ENCODE measurements around the gene TAS2R40. TPM values are rescaled to one million over a fixed set of nuclear protein-coding genes. Genes with fewer than 3 reads are reported as not detected.

The TAS2R40 gene
- total RNA-seq, 2 donors from 2014 or later = not detected

GRCh38 chr7:143217806-143218205 is 4.0 kb upstream of the TAS2R40 start:
- no peak for DNase-seq (ENCODE audit: low spot score)
- intact Hi-C loops (cut with DNase I) = loop anchor here (10.0 kb wide), 1 partner anchor 363 kb away; the partner anchor contains the start of gene EPHB6 (in 2 of the 2)

GRCh38 chr7:143221286-143221685 is 551 bp upstream of the TAS2R40 start:
- no peak for DNase-seq (ENCODE audit: low spot score)
- intact Hi-C loops (cut with DNase I) = no loop called here

GRCh38 chr7:143222782-143223181 is 945 bp downstream of the TAS2R40 start:
- intact Hi-C loops (cut with DNase I) = no loop called here
- no peak for DNase-seq (ENCODE audit: low spot score)

GRCh38 chr7:143223784-143224183 is 1.9 kb downstream of the TAS2R40 start:
- no peak for DNase-seq (ENCODE audit: low spot score)
- intact Hi-C loops (cut with DNase I) = no loop called here

GRCh38 chr7:143225047-143225446 is 3.2 kb downstream of the TAS2R40 start:
- intact Hi-C loops (cut with DNase I) = no loop called here
- DNase-seq (ENCODE audit: low spot score) = no peak

- DNase-seq (ENCODE audit: low spot score) = no peak
- intact Hi-C loops (cut with DNase I) = no loop called here
These were observed 6.0 kb downstream of the TAS2R40 start for GRCh38 chr7:143227806-143228205.

- intact Hi-C loops (cut with DNase I) = no loop called here
- no peak for DNase-seq (ENCODE audit: low spot score)
These were observed 7.4 kb downstream of the TAS2R40 start for GRCh38 chr7:143229054-143229790.

- intact Hi-C loops (cut with DNase I) = no loop called here
- no peak for DNase-seq (ENCODE audit: low spot score)
These were observed 9.0 kb downstream of the TAS2R40 start for GRCh38 chr7:143230602-143231457.

- no peak for DNase-seq (ENCODE audit: low spot score)
- intact Hi-C loops (cut with DNase I) = no loop called here
These were observed 12.1 kb downstream of the TAS2R40 start for GRCh38 chr7:143233816-143234532.

- intact Hi-C loops (cut with DNase I) = no loop called here
These were observed 12.7 kb downstream of the TAS2R40 start for GRCh38 chr7:143234533-143234875.

GRCh38 chr7:143235561-143235960 is 13.7 kb downstream of the TAS2R40 start:
- DNase-seq (ENCODE audit: low spot score) = no peak
- intact Hi-C loops (cut with DNase I) = no loop called here

More at GRCh38 chr7:143234533-143234875, 12.7 kb downstream of the TAS2R40 start:
- DNase-seq (ENCODE audit: low spot score) = no peak

GRCh38 chr7:143236408-143236990 is 14.7 kb downstream of the TAS2R40 start:
- intact Hi-C loops (cut with DNase I) = no loop called here
- no peak for DNase-seq (ENCODE audit: low spot score)

- no peak for DNase-seq (ENCODE audit: low spot score)
- intact Hi-C loops (cut with DNase I) = no loop called here
These were observed 15.5 kb downstream of the TAS2R40 start for GRCh38 chr7:143237366-143237765.

GRCh38 chr7:143238289-143238980 is 16.6 kb downstream of the TAS2R40 start:
- intact Hi-C loops (cut with DNase I) = no loop called here
- DNase-seq (ENCODE audit: low spot score) = no peak

- intact Hi-C loops (cut with DNase I) = loop anchor here (5.0 to 10.0 kb wide), 2 partner anchors 55 to 177 kb away; no protein-coding TSS in a partner anchor
- no peak for DNase-seq (ENCODE audit: low spot score)
These were observed 18.0 kb downstream of the TAS2R40 start for GRCh38 chr7:143239813-143240212.

- intact Hi-C loops (cut with DNase I) = loop anchor here (5.0 to 10.0 kb wide), 2 partner anchors 54 to 177 kb away; no protein-coding TSS in a partner anchor
- DNase-seq (ENCODE audit: low spot score) = no peak
These were observed 18.7 kb downstream of the TAS2R40 start for GRCh38 chr7:143240291-143241168.

GRCh38 chr7:143242306-143242705 is 20.5 kb downstream of the TAS2R40 start:
- intact Hi-C loops (cut with DNase I) = loop anchor here (5.0 to 10.0 kb wide), 2 partner anchors 52 to 175 kb away; no protein-coding TSS in a partner anchor
- no peak for DNase-seq (ENCODE audit: low spot score)

GRCh38 chr7:143243111-143243510 is 21.3 kb downstream of the TAS2R40 start:
- DNase-seq (ENCODE audit: low spot score) = no peak
- intact Hi-C loops (cut with DNase I) = loop anchor here (5.0 to 10.0 kb wide), 2 partner anchors 52 to 174 kb away; no protein-coding TSS in a partner anchor
